HG03442 (cell line): ENCODE measurements around the gene HDAC3.
A peak's percentile ranks its signal among the peaks of the same experiment; 100 is the strongest.

Source experiments
- ATAC-seq: cut with Tn5 transposase; IDR thresholded peaks from one replicate; pipeline ENCODE4 v1.9.1; 2021; ENCODE audit warnings: mild to moderate bottlenecking, moderate library complexity; ENCODE audit not compliant: unreplicated experiment

HDAC3 gene

GRCh38 chr5:141636413-141637122 lies at the start of gene HDAC3, which contains the start of gene RELL2:
Gene HDAC3 (minus strand): TSS chr5:141636849. CDS start chr5:141636790, 59 bp downstream.
Gene RELL2 (plus strand): TSS chr5:141636997. CDS start chr5:141638226, 1,229 bp downstream.
- ATAC-seq: peak; percentile 63

GRCh38 chr5:141685591-141685990 lies 48.9 kb upstream of the HDAC3 start:
- no peak for ATAC-seq

GRCh38 chr5:141683596-141684141 lies 47.0 kb upstream of the HDAC3 start:
- no peak for ATAC-seq

- ATAC-seq: no peak
Observed at GRCh38 chr5:141681695-141682641, 45.3 kb upstream of the HDAC3 start, which contains the start of gene ARAP3. Gene ARAP3 (minus strand): TSS chr5:141682230. CDS start chr5:141680486, 1,744 bp downstream.

- ATAC-seq: no peak
Observed at GRCh38 chr5:141681295-141681694, 44.6 kb upstream of the HDAC3 start.

- ATAC-seq: no peak
Observed at GRCh38 chr5:141680751-141681201, 44.1 kb upstream of the HDAC3 start.

GRCh38 chr5:141680178-141680577 lies 43.5 kb upstream of the HDAC3 start:
- ATAC-seq: no peak

GRCh38 chr5:141677415-141677814 lies 40.8 kb upstream of the HDAC3 start:
- ATAC-seq: no peak

- no peak for ATAC-seq
Observed at GRCh38 chr5:141675672-141676071, 39.0 kb upstream of the HDAC3 start.

- no peak for ATAC-seq
Observed at GRCh38 chr5:141674747-141675146, 38.1 kb upstream of the HDAC3 start.

GRCh38 chr5:141672841-141673813 lies 36.5 kb upstream of the HDAC3 start:
- ATAC-seq: no peak

- no peak for ATAC-seq
Observed at GRCh38 chr5:141672071-141672840, 35.6 kb upstream of the HDAC3 start.

GRCh38 chr5:141669520-141669919 lies 32.9 kb upstream of the HDAC3 start:
- no peak for ATAC-seq

GRCh38 chr5:141668601-141669265 lies 32.1 kb upstream of the HDAC3 start:
- ATAC-seq: no peak

GRCh38 chr5:141665995-141666940 lies 29.6 kb upstream of the HDAC3 start:
- ATAC-seq: no peak

- peak; percentile 86 for ATAC-seq
Observed at GRCh38 chr5:141664733-141665461, 28.2 kb upstream of the HDAC3 start.

GRCh38 chr5:141663506-141663905 lies 26.9 kb upstream of the HDAC3 start:
- ATAC-seq: no peak
